Stomach (tissue), 4 donors: ENCODE results near the gene KTN1.

Experiments used
- CTCF ChIP-seq, 7 experiments: fragments of 450-650 bp in 4 of 7; fragments of 200-600 bp in 3 of 7; sonication (generic) in 3 of 7; IDR thresholded peaks; one replicate each; pipeline ENCODE4 v1.5.1; 2016 to 2019; ENCODE audit warnings: antibody characterized with exemption in 7 of 7, control low read depth in 2 of 7, mild to moderate bottlenecking in 1 of 7
- POLR2A ChIP-seq, 4 donors: fragments of 450-650 bp; IDR thresholded peaks; one replicate each; pipeline ENCODE4 v1.6.1; 2016; ENCODE audit warnings: antibody characterized with exemption in 4 of 4, control low read depth in 2 of 4, mild to moderate bottlenecking in 1 of 4, moderate library complexity in 1 of 4
- POLR2AphosphoS5 ChIP-seq, 3 donors: sonication (generic); formaldehyde crosslinking; IDR thresholded peaks; one replicate each; pipeline ENCODE4 v1.6.1; 2016; ENCODE audit warnings: antibody characterized with exemption in 3 of 3

- TF ChIP-seq CTCF (IDR thresholded peaks at IDR 0.05) = no peak
- peak in 1 of 3 donors; percentile 4 for TF ChIP-seq POLR2AphosphoS5 (IDR thresholded peaks at IDR 0.05)
- no peak for TF ChIP-seq POLR2A (IDR thresholded peaks at IDR 0.05)
These were observed 4.0 kb downstream of the KTN1 start for GRCh38 chr14:55583942-55584468.
